Measurements from ENCODE around the gene F8. TPM values are rescaled to one million over a fixed set of nuclear protein-coding genes. Genes with fewer than 3 reads are reported as not detected.

F8 gene
- total and polyA plus RNA-seq, 9 of the 15 experiments (the other 6 are each of a cell fraction or from before 2014, with no cell fraction given), result 0.41 to 3.8 (median 0.91) TPM

GRCh38 chrX:155070663-155070974, 48.1 kb upstream of the F8 start (continued):
- peak; percentile 37; the same call in 1 of the 2 replicates for TF ChIP-seq ZBTB40 (IDR thresholded peaks at IDR 0.05)
- no peak for TF ChIP-seq ZBTB40 (CRISPR knock-in tag; IDR thresholded peaks at IDR 0.05)
- peak; percentile 74 for TF ChIP-seq GABPA (tag; conservative IDR thresholded peaks at IDR 0.05; ENCODE audit: low read depth)
- no peak for TF ChIP-seq NR4A1 (CRISPR knock-in tag; IDR thresholded peaks at IDR 0.05)
- no peak for TF ChIP-seq NR4A1 (tag; IDR thresholded peaks at IDR 0.05)
- no peak for TF ChIP-seq NR2C2 (CRISPR knock-in tag; IDR thresholded peaks at IDR 0.05)
- TF ChIP-seq NR2C2 (tag; IDR thresholded peaks at IDR 0.05), result 0 out of 2 replicates have a peak, but pooled peaks have one; percentile 33
- no peak for TF ChIP-seq IRF2 (CRISPR knock-in tag; IDR thresholded peaks at IDR 0.05)
- no peak for TF ChIP-seq MEF2A (IDR thresholded peaks at IDR 0.05; ENCODE audit: control insufficient read depth, low read depth, low read length)
- peak; percentile 64 for TF ChIP-seq ETV1 (tag; conservative IDR thresholded peaks at IDR 0.05; ENCODE audit: low read depth)
- peak; percentile 49 for TF ChIP-seq PHF20 (IDR thresholded peaks at IDR 0.05; ENCODE audit: partially characterized antibody)
- TF ChIP-seq HES1 (IDR thresholded peaks at IDR 0.05; ENCODE audit: low read depth), result 0 out of 2 replicates have a peak, but pooled peaks have one; percentile 31
- no peak for TF ChIP-seq ZFP36 (IDR thresholded peaks at IDR 0.05; ENCODE audit: low read depth, low read length, partially characterized antibody)
- TF ChIP-seq KAT8 (IDR thresholded peaks at IDR 0.05; ENCODE audit: low read depth), result 0 out of 2 replicates have a peak, but pooled peaks have one; percentile 22

All from K562 (cell line).